Natural killer cell (primary cell): ENCODE measurements around the gene ARL5A. TPM values are rescaled to one million over a fixed set of nuclear protein-coding genes. Genes with fewer than 3 reads are reported as not detected.

Experiments
- ATAC-seq, 3 donors: fragments of 150-1000 bp in 2 of 3; fragments of 200-7000 bp in 1 of 3; cut with Tn5 transposase; 1 replicate in 1 of 3; 2 replicates in 2 of 3; pipeline ENCODE4 v1.10.0; 2021; ENCODE audit warnings: mild to moderate bottlenecking in 2 of 3, moderate library complexity in 2 of 3
- DNase-seq, 2 donors: peaks; one replicate each; pipeline versions ENCODE4 v3.0.0 to v3.0.0-alpha.2; 2013 to 2021; ENCODE audit warnings: mixed read lengths in 1 of 2
- H3K27ac ChIP-seq: one replicate; pipeline ENCODE4 v1.5.1; 2013; ENCODE audit warnings: mild to moderate bottlenecking, low read length
- H3K27me3 ChIP-seq: one replicate; pipeline ENCODE4 v1.6.1; 2013; ENCODE audit warnings: low read length; ENCODE audit not compliant: control insufficient read depth, insufficient read depth
- H3K36me3 ChIP-seq: one replicate; pipeline ENCODE4 v1.6.1; 2013; ENCODE audit warnings: low read length; ENCODE audit not compliant: control insufficient read depth, insufficient read depth
- H3K4me1 ChIP-seq: one replicate; pipeline ENCODE4 v1.6.1; 2013; ENCODE audit warnings: low read length; ENCODE audit not compliant: control insufficient read depth, insufficient read depth
- H3K4me3 ChIP-seq: one replicate; pipeline ENCODE4 v1.5.1; 2013; ENCODE audit warnings: low read length
- H3K9me3 ChIP-seq: one replicate; pipeline ENCODE4 v1.6.1; 2013; ENCODE audit warnings: low read length; ENCODE audit not compliant: control insufficient read depth, insufficient read depth
- H3K27ac Mint-ChIP-seq, 2 donors: one replicate each; pipeline ENCODE4 v1.8.0; 2022; ENCODE audit warnings: mild to moderate bottlenecking in 2 of 2, mixed read lengths in 2 of 2, moderate library complexity in 1 of 2
- H3K27me3 Mint-ChIP-seq, 2 donors: one replicate each; pipeline ENCODE4 v1.8.0; 2022; ENCODE audit warnings: low read depth in 2 of 2, mixed read lengths in 2 of 2
- H3K36me3 Mint-ChIP-seq: one replicate; pipeline ENCODE4 v1.8.0; 2022; ENCODE audit warnings: mixed read lengths
- H3K4me1 Mint-ChIP-seq, 2 donors: one replicate each; pipeline ENCODE4 v1.8.0; 2022; ENCODE audit warnings: mixed read lengths in 2 of 2
- H3K4me3 Mint-ChIP-seq: one replicate; pipeline ENCODE4 v1.8.0; 2022; ENCODE audit warnings: mild to moderate bottlenecking, moderate library complexity, mixed read lengths
- H3K9me3 Mint-ChIP-seq, 2 donors: one replicate each; pipeline ENCODE4 v1.8.0; 2022; ENCODE audit warnings: mixed read lengths in 2 of 2
- WGBS: methylation state at CpG from one replicate; pipeline ENCODE4 v1.1.7; 2013; ENCODE audit warnings: missing lambda C conversion rate; ENCODE audit not compliant: insufficient coverage; 5-methylcytosine and 5-hydroxymethylcytosine counted together
- intact Hi-C: fragments of 100-400 bp; cut with micrococcal nuclease; formaldehyde crosslinking; loops from one replicate; pipeline ENCODE4 v1.14.2; 2022
- total RNA-seq, 4 donors: library from RNA; stranded (reverse); fragments of 120-200 nt in 1 of 4; gene quantifications; one replicate each; pipeline versions ENCODE4 v1.2.3 to v1.2.4, GENCODE V29; 2013 to 2022
- TF ChIP-seq, protein P1 (sequence below): fragments of 200-600 bp; IDR thresholded peaks from one replicate; pipeline ENCODE4 v1.8.0; 2022; ENCODE audit warnings: antibody characterized with exemption

ARL5A gene
- total RNA-seq, 3 donors from 2014 or later (not counting 1 experiment from before 2014, with no cell fraction given), result 39.9 to 58.0 (median 56.5) TPM

DNA sequence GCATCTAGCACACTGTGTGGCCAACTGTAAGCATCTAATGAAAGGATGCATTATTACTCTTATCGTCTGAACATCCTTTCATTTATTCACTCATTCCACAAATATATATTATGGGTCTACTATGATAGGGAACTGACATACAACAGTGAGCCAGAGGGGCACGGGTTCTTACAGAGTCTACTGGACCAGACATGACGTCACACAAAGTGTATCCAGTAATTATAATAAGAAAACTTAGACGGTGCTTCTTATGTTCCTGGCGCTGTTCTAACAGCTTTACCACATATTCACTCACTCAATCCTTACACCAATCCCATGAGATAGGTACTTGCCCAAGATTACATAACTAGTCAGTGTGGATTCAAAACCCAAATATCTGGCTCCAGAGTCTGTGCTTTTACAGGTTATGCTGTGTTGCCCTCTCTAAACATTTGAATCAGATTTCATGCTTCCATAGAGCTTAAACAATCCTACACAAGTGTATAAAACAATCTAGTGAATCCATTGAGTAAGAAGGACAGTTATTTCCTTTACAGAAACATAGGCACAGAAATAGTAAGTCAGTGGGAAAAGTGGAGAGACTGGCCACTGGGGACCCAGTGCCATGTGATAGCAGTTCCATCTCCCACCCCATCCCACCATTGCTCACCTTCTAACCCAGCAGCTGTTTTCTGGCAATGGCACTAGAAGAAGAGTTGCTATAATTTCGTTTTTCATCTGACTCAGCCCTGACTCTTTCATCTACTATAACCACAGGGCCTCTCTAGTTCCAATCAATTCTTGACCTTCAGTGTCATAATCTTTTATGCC is 24.2 kb upstream of the ARL5A start:
- TF ChIP-seq, protein P1, sequence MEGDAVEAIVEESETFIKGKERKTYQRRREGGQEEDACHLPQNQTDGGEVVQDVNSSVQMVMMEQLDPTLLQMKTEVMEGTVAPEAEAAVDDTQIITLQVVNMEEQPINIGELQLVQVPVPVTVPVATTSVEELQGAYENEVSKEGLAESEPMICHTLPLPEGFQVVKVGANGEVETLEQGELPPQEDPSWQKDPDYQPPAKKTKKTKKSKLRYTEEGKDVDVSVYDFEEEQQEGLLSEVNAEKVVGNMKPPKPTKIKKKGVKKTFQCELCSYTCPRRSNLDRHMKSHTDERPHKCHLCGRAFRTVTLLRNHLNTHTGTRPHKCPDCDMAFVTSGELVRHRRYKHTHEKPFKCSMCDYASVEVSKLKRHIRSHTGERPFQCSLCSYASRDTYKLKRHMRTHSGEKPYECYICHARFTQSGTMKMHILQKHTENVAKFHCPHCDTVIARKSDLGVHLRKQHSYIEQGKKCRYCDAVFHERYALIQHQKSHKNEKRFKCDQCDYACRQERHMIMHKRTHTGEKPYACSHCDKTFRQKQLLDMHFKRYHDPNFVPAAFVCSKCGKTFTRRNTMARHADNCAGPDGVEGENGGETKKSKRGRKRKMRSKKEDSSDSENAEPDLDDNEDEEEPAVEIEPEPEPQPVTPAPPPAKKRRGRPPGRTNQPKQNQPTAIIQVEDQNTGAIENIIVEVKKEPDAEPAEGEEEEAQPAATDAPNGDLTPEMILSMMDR, result no peak

DNA sequence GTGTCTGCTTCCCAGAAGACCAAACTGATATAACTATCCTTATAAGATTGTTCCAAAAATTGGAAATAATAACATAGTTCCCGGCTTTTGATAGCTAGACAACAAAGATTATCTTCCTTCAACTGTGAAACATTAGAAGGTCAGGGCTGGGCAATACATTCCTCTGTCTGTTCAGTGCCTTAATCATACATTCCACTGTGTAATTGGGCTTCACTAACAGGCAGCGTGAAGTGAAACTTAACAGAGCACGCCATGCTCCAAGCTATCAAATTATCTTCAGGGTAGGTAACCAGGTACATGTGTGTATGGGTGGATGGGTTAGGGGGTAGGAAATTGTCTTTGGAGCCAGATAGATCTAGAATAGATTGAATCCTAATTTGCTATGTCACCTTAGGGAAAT is 23.5 kb upstream of the ARL5A start:
- TF ChIP-seq, protein P1, result no peak
- ATAC-seq (no peak), DNase-seq (no peak)
- Histone ChIP-seq H3K9me3 (no peaks in the 10 kb centered on the region), H3K27me3 (no peaks in the 10 kb centered on the region), H3K4me1 (no peaks in the 10 kb centered on the region), H3K36me3 (no peaks in the 10 kb centered on the region), H3K4me3 (no peak overlapping the region), H3K27ac (no peak overlapping the region)
- 86% methylated on average over 3 of the region's 3 CpGs for WGBS
- Mint-ChIP-seq H3K4me3 (no peak overlapping the region), H3K36me3 (no peaks in the 10 kb centered on the region), H3K27ac (no peak overlapping the region), H3K9me3 (no peaks in the 10 kb centered on the region), H3K27me3 (peaks cover 0 to 3% of the 10 kb centered on the region in 2 donors), H3K4me1 (no peaks in the 10 kb centered on the region)
- intact Hi-C loops, result no loop called here

More for the DNA sequence above, 24.2 kb upstream of the ARL5A start:
- no peaks in the 10 kb centered on the region for H3K4me1 Mint-ChIP-seq
- DNase-seq, result no peak
- H3K4me3 Mint-ChIP-seq, result no peak overlapping the region
- Histone ChIP-seq H3K9me3 (no peaks in the 10 kb centered on the region), H3K4me1 (no peaks in the 10 kb centered on the region), H3K36me3 (no peaks in the 10 kb centered on the region), H3K4me3 (no peak overlapping the region), H3K27me3 (no peaks in the 10 kb centered on the region), H3K27ac (no peak overlapping the region)
- 88% methylated on average over 5 of the region's 6 CpGs for WGBS
- no peak overlapping the region for H3K27ac Mint-ChIP-seq
- H3K9me3 Mint-ChIP-seq, result no peaks in the 10 kb centered on the region
- ATAC-seq, result no peak
- H3K27me3 Mint-ChIP-seq, result peaks cover 0 to 3% of the 10 kb centered on the region in 2 donors
- no peaks in the 10 kb centered on the region for H3K36me3 Mint-ChIP-seq
- intact Hi-C loops, result no loop called here

DNA sequence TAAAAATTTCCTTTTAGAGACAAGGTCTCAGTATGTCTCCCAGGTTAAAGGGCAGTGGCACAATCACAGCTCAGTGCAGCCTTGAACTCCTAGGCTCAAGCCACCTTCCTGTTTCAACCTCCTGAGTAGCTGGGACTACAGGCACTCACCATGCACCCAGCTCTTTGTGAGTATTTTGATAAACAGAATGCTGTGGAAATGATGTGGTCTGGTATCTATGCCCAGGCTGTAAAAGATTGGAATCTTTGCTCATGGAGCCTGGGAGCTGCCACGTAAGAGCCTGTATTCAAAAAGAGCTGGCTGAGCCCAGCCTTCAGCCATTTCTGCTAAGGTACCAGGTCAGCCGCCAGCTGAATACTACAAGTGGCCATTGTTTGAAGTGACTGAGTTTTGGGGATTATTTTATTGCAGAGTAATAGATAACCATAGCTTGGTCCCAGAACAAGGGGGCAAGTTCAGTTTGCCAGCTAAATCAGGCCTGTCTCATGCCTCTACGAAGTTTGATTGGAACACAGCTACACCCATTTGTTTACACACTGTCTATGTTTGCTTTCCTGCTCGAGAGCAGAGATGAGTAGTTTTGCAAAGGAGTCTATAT is 21.3 kb upstream of the ARL5A start:
- DNase-seq (no peak), ATAC-seq (no peak)
- no peaks in the 10 kb centered on the region for H3K36me3 ChIP-seq
- no peaks in the 10 kb centered on the region for H3K36me3 Mint-ChIP-seq
- no peaks in the 10 kb centered on the region for H3K9me3 ChIP-seq
- H3K27me3 Mint-ChIP-seq, result peaks cover 3 to 11% of the 10 kb centered on the region in 2 donors
- no peak overlapping the region for H3K4me3 ChIP-seq
- no peaks in the 10 kb centered on the region for H3K4me1 ChIP-seq
- H3K4me3 Mint-ChIP-seq, result no peak overlapping the region
- TF ChIP-seq, protein P1, result no peak
- intact Hi-C loops, result no loop called here
- no peaks in the 10 kb centered on the region for H3K4me1 Mint-ChIP-seq
- H3K9me3 Mint-ChIP-seq, result no peaks in the 10 kb centered on the region
- H3K27me3 ChIP-seq, result no peaks in the 10 kb centered on the region
- WGBS, result 89% methylated on average over 4 of the region's 4 CpGs
- H3K27ac Mint-ChIP-seq, result no peak overlapping the region
- no peak overlapping the region for H3K27ac ChIP-seq
